H1 (cell line): Measurements from ENCODE around the gene PTCD3. TPM values are rescaled to one million over a fixed set of nuclear protein-coding genes. Genes with fewer than 3 reads are reported as not detected.
A peak's percentile ranks its signal among the peaks of the same experiment; 100 is the strongest.

Experiments
- CTCF ChIA-PET: fragments of 300-600 bp; sonication (Branson Sonifier 250); formaldehyde crosslinking; loops from one replicate; lab custom pipeline; 2021; ENCODE audit not compliant: partially characterized antibody; lab: Charles Lee
- POLR2A ChIA-PET: fragments of 300-600 bp; sonication (Branson Sonifier 250); formaldehyde crosslinking; loops from one replicate; lab custom pipeline; 2021; ENCODE audit warnings: inconsistent platforms; ENCODE audit not compliant: partially characterized antibody; lab: Charles Lee
- DNase-seq, 2 experiments: peaks; one replicate each; pipeline versions ENCODE4 v3.0.0 to v3.0.0-alpha.2; 2010 to 2022; ENCODE audit warnings: low spot score in 2 of 2, low read depth in 1 of 2, mixed read lengths in 1 of 2
- FAIRE-seq: peaks from 2 replicates; lab custom pipeline; 2011; peaks lifted over from hg19 to GRCh38; lab: Jason Lieb, UNC
- H2AFZ ChIP-seq: 2 replicates; pipeline ENCODE4 v1.8.1; 2012; ENCODE audit warnings: low read length, inconsistent platforms
- H2AK5ac ChIP-seq: 2 replicates; pipeline ENCODE4 v1.6.1; 2013; ENCODE audit warnings: low read depth, low read length
- H2BK120ac ChIP-seq: replicated peaks from 2 replicates; pipeline ENCODE3; 2013; ENCODE audit warnings: low read depth, low read length, inconsistent platforms
- H2BK12ac ChIP-seq: 2 replicates; pipeline ENCODE4 v1.6.1; 2013; ENCODE audit warnings: low read depth, low read length
- H2BK15ac ChIP-seq: 2 replicates; pipeline ENCODE4 v1.6.1; 2013; ENCODE audit warnings: low read length
- H2BK20ac ChIP-seq: 2 replicates; pipeline ENCODE4 v1.6.1; 2013; ENCODE audit warnings: low read length
- H2BK5ac ChIP-seq: 2 replicates; pipeline ENCODE4 v1.6.1; 2013; ENCODE audit warnings: low read depth, low read length
- H3K14ac ChIP-seq: 2 replicates; pipeline ENCODE4 v1.6.1; 2013; ENCODE audit warnings: inconsistent platforms; ENCODE audit not compliant: insufficient read length
- H3K18ac ChIP-seq: 2 replicates; pipeline ENCODE4 v1.6.1; 2013; ENCODE audit warnings: low read length; ENCODE audit errors: extremely low read depth
- H3K23ac ChIP-seq: 2 replicates; pipeline ENCODE4 v1.6.1; 2013; ENCODE audit warnings: inconsistent platforms; ENCODE audit not compliant: insufficient read length
- H3K23me2 ChIP-seq: 2 replicates; pipeline ENCODE4 v1.6.1; 2013; ENCODE audit warnings: low read depth, low read length
- H3K27ac ChIP-seq: 2 replicates; pipeline ENCODE4 v1.6.1; 2011; ENCODE audit warnings: low read depth, low read length, inconsistent platforms
- H3K27me3 ChIP-seq, 4 experiments: replicated peaks in 1 of 4; 1 replicate in 1 of 4; 2 replicates in 3 of 4; pipeline versions ENCODE4 v1.6.1 to v1.8.1; 2011 to 2013; ENCODE audit warnings: low read length in 3 of 4, mild to moderate bottlenecking in 3 of 4, inconsistent platforms in 2 of 4, mixed read lengths in 2 of 4, moderate library complexity in 1 of 4; ENCODE audit not compliant: control insufficient read depth in 3 of 4, insufficient read depth in 3 of 4; ENCODE audit errors: extremely low read depth in 1 of 4
- H3K36me3 ChIP-seq, 4 experiments: 2 replicates each; pipeline versions ENCODE4 v1.6.1 to v1.8.1; 2011 to 2013; ENCODE audit warnings: mild to moderate bottlenecking in 4 of 4, low read length in 3 of 4, moderate library complexity in 2 of 4, control low read depth in 1 of 4, inconsistent platforms in 1 of 4; ENCODE audit not compliant: insufficient read depth in 4 of 4, control insufficient read depth in 2 of 4
- H3K4ac ChIP-seq: replicated peaks from 2 replicates; pipeline ENCODE3; 2013; ENCODE audit warnings: low read length, low read depth, mixed read lengths, inconsistent platforms; ENCODE audit not compliant: insufficient read length
- H3K4me1 ChIP-seq, 4 experiments: replicated peaks in 1 of 4; 1 replicate in 1 of 4; 2 replicates in 3 of 4; pipeline versions ENCODE4 v1.6.1 to v1.8.1; 2011 to 2013; ENCODE audit warnings: low read length in 3 of 4, inconsistent platforms in 2 of 4, mixed read lengths in 1 of 4; ENCODE audit not compliant: insufficient read depth in 4 of 4, control insufficient read depth in 3 of 4
- H3K4me2 ChIP-seq, 2 experiments: 2 replicates each; pipeline versions ENCODE4 v1.6.1 to v1.8.1; 2011 to 2013; ENCODE audit warnings: low read depth in 2 of 2, low read length in 2 of 2, control low read depth in 1 of 2, inconsistent platforms in 1 of 2, mild to moderate bottlenecking in 1 of 2; ENCODE audit not compliant: insufficient read depth in 1 of 2
- H3K4me3 ChIP-seq, 4 experiments: fragments of 200-600, 300-600 bp in 1 of 4; sonication (generic), shearing (Covaris generic), sonication (Bioruptor Twin) in 1 of 4; 2 replicates each; pipeline versions ENCODE4 v1.5.1 to v1.8.1; 2011 to 2016; ENCODE audit warnings: low read length in 4 of 4, low read depth in 3 of 4, control low read depth in 2 of 4, inconsistent platforms in 2 of 4, mild to moderate bottlenecking in 2 of 4, mixed read lengths in 1 of 4, moderate library complexity in 1 of 4; ENCODE audit not compliant: insufficient read depth in 2 of 4; ENCODE audit errors: extremely low read depth in 1 of 4
- H3K56ac ChIP-seq: replicated peaks from 2 replicates; pipeline ENCODE3; 2013; ENCODE audit warnings: low read depth, mild to moderate bottlenecking, mixed read lengths, low read length, inconsistent platforms; ENCODE audit not compliant: insufficient read length
- H3K79me1 ChIP-seq: 2 replicates; pipeline ENCODE4 v1.6.1; 2013; ENCODE audit warnings: low read depth, low read length, control low read depth
- H3K79me2 ChIP-seq, 2 experiments: 2 replicates each; pipeline versions ENCODE4 v1.6.1 to v1.8.1; 2012 to 2013; ENCODE audit warnings: low read length in 2 of 2, mild to moderate bottlenecking in 2 of 2, inconsistent platforms in 1 of 2; ENCODE audit not compliant: insufficient read depth in 2 of 2, control insufficient read depth in 1 of 2
- H3K9ac ChIP-seq, 4 experiments: replicated peaks in 1 of 4; 1 replicate in 1 of 4; 2 replicates in 3 of 4; pipeline versions ENCODE4 v1.6.1 to v1.8.1; 2011 to 2013; ENCODE audit warnings: low read depth in 3 of 4, low read length in 3 of 4, control low read depth in 2 of 4, mild to moderate bottlenecking in 2 of 4, moderate library complexity in 2 of 4, inconsistent platforms in 1 of 4; ENCODE audit errors: extremely low read depth in 1 of 4
- H3K9me3 ChIP-seq, 2 experiments: 2 replicates each; pipeline versions ENCODE4 v1.6.1 to v1.8.1; 2012 to 2013; ENCODE audit warnings: mild to moderate bottlenecking in 2 of 2, moderate library complexity in 2 of 2, control low read depth in 1 of 2, inconsistent platforms in 1 of 2, low read depth in 1 of 2, low read length in 1 of 2, mixed read lengths in 1 of 2; ENCODE audit not compliant: insufficient read depth in 2 of 2
- H4K20me1 ChIP-seq, 2 experiments: replicated peaks in 1 of 2; 2 replicates each; pipeline versions ENCODE3 to v1.8.1; 2011 to 2013; ENCODE audit warnings: inconsistent platforms in 2 of 2, low read length in 2 of 2, mild to moderate bottlenecking in 1 of 2; ENCODE audit not compliant: insufficient read depth in 2 of 2, control insufficient read depth in 1 of 2
- H4K5ac ChIP-seq: 2 replicates; pipeline ENCODE4 v1.6.1; 2013; ENCODE audit warnings: low read length, low read depth, mixed read lengths, inconsistent platforms; ENCODE audit not compliant: insufficient read length
- H4K8ac ChIP-seq: 2 replicates; pipeline ENCODE4 v1.8.0; 2013; ENCODE audit warnings: mild to moderate bottlenecking, moderate library complexity, low read length, inconsistent platforms; ENCODE audit not compliant: insufficient read depth; ENCODE audit errors: extremely low read depth
- H4K91ac ChIP-seq: replicated peaks from 2 replicates; pipeline ENCODE3; 2013; ENCODE audit warnings: low read length, mixed read lengths, inconsistent platforms; ENCODE audit not compliant: insufficient read length
- ATF3 ChIP-seq: IDR thresholded peaks from 2 replicates; pipeline ENCODE4 v1.6.1; 2011; ENCODE audit warnings: low read depth, mild to moderate bottlenecking, low read length; ENCODE audit not compliant: insufficient read depth
- CTCF ChIP-seq, 3 experiments: IDR thresholded peaks; 1 replicate in 2 of 3; 2 replicates in 1 of 3; pipeline versions ENCODE4 v1.5.1 to v1.6.1; 2011; ENCODE audit warnings: low read length in 3 of 3, mild to moderate bottlenecking in 3 of 3, inconsistent platforms in 2 of 3, low read depth in 1 of 3, moderate library complexity in 1 of 3; ENCODE audit not compliant: insufficient read depth in 1 of 3; ENCODE audit errors: control extremely low read depth in 1 of 3
- NRF1 ChIP-seq: IDR thresholded peaks from 2 replicates; pipeline ENCODE4 v1.6.1; 2011; ENCODE audit warnings: mild to moderate bottlenecking, low read depth, low read length, improper control_type of control experiment
- RAD21 ChIP-seq, 2 experiments: IDR thresholded peaks in 1 of 2; conservative IDR thresholded peaks in 1 of 2; 2 replicates each; pipeline ENCODE4 v1.6.1; 2011; ENCODE audit warnings: low read depth in 2 of 2, low read length in 2 of 2, improper control_type of control experiment in 1 of 2, inconsistent platforms in 1 of 2, mild to moderate bottlenecking in 1 of 2, moderate library complexity in 1 of 2
- SIRT6 ChIP-seq: IDR thresholded peaks from one replicate; pipeline ENCODE4 v1.7.1; 2012; ENCODE audit warnings: low read length, inconsistent platforms
- SP1 ChIP-seq: IDR thresholded peaks from 2 replicates; pipeline ENCODE4 v1.6.1; 2011; ENCODE audit warnings: low read depth, low read length
- SP4 ChIP-seq: IDR thresholded peaks from 2 replicates; pipeline ENCODE4 v1.6.1; 2012; ENCODE audit warnings: low read length, inconsistent platforms
- TAF1 ChIP-seq: IDR thresholded peaks from 2 replicates; pipeline ENCODE4 v1.6.1; 2011; ENCODE audit warnings: mild to moderate bottlenecking, low read depth, low read length
- WGBS, 2 experiments: shearing (Covaris generic) in 1 of 2; methylation state at CpG; one replicate each; pipeline versions ENCODE4 v1.1.6 to v1.1.7; 2013 to 2015; ENCODE audit warnings: low lambda C conversion rate in 2 of 2, mixed read lengths in 2 of 2, inconsistent platforms in 1 of 2, low coverage in 1 of 2, missing lambda C conversion rate in 1 of 2; ENCODE audit not compliant: insufficient replicate concordance in 2 of 2, insufficient coverage in 1 of 2, insufficient read length in 1 of 2; ENCODE audit errors: extremely low coverage in 1 of 2, missing lambda C conversion rate in 1 of 2; 5-methylcytosine and 5-hydroxymethylcytosine counted together
- polyA plus RNA-seq, 7 experiments: library from polyadenylated mRNA; depleted of rRNA in 3 of 7; stranded (reverse) in 5 of 7; unstranded in 2 of 7; fragments of >200 nt in 5 of 7; fragments of 200-250 nt in 2 of 7; gene quantifications; 1 replicate in 5 of 7; 2 replicates in 1 of 7; 4 replicates in 1 of 7; pipeline versions ENCODE4 v1.2.1 to v1.2.3, GENCODE V29; 2011 to 2013; ENCODE audit warnings: missing spikeins in 2 of 7, mixed read lengths in 2 of 7
- total RNA-seq: library from RNA; stranded (reverse); fragmentation: NEBNext Ultra II Directional; extraction: Animal tissue kit (Norgen Biotek cat#: 25700); gene quantifications from 2 replicates; pipeline ENCODE4 v1.2.1, GENCODE V29; 2021

Gene PTCD3
- total and polyA plus RNA-seq, 2 of the 8 experiments (the other 6 are each of a cell fraction or from before 2014, with no cell fraction given), result 64.3 to 192 TPM

- DNase-seq (no peak), FAIRE-seq (no peak)
- WGBS, 2 experiments, result 88% methylated on average over 14 of the region's 14 CpGs; no CpG with 5 or more reads in 1 of the 2 experiments
- peaks cover 3 to 4% of the 10 kb centered on the region in 2 experiments for H4K20me1 ChIP-seq
- H2AK5ac ChIP-seq, result no peak overlapping the region
- no peak overlapping the region for H2BK120ac ChIP-seq
- H2BK12ac ChIP-seq, result no peak overlapping the region
- no peak overlapping the region for H3K23ac ChIP-seq
- ChIA-PET POLR2A (interaction anchor here (0.7 to 2.6 kb wide), 4 partner anchors 18 to 320 kb away, joined by 3 to 16 read pairs (median 5); partner anchors contain the start of genes POLR1A and PTCD3), CTCF (interaction anchor here (0.6 to 4.0 kb wide), 24 partner anchors 8 to 734 kb away, joined by 3 to 27 read pairs (median 5); partner anchors contain the start of genes POLR1A and PTCD3)
- H2AFZ ChIP-seq, result no peak overlapping the region
- H3K23me2 ChIP-seq, result no peaks in the 10 kb centered on the region
- no peak overlapping the region for H3K4me3 ChIP-seq
- no peaks in the 10 kb centered on the region for H3K79me2 ChIP-seq
- no peak overlapping the region for H3K27ac ChIP-seq
- H3K4me1 ChIP-seq, result no peaks in the 10 kb centered on the region
- no peak overlapping the region for H2BK20ac ChIP-seq
- no peak overlapping the region for H4K91ac ChIP-seq
- H2BK15ac ChIP-seq, result no peak overlapping the region
- H3K18ac ChIP-seq, result no peak overlapping the region
- no peak overlapping the region for H3K56ac ChIP-seq
- H3K27me3 ChIP-seq, result no peaks in the 10 kb centered on the region
- no peak overlapping the region for H3K14ac ChIP-seq
- H3K4ac ChIP-seq, result no peak overlapping the region
- H3K4me2 ChIP-seq, result no peak overlapping the region
- no peak overlapping the region for H4K8ac ChIP-seq
- H2BK5ac ChIP-seq, result no peak overlapping the region
- no peaks in the 10 kb centered on the region for H3K79me1 ChIP-seq
- H4K5ac ChIP-seq, result no peak overlapping the region
- H3K9ac ChIP-seq, result no peak overlapping the region
- peaks cover 11 to 57% (median 34%) of the 10 kb centered on the region in 4 experiments; a peak in 7 of 8 replicates for H3K36me3 ChIP-seq
- H3K9me3 ChIP-seq, result no peaks in the 10 kb centered on the region
- TF ChIP-seq SP4 (no peak), TAF1 (no peak), SP1 (no peak), NRF1 (no peak), SIRT6 (no peak), ATF3 (no peak), RAD21 (IDR thresholded peaks at IDR 0.05 in 1 of 2, conservative IDR thresholded peaks at IDR 0.05 in 1 of 2; ENCODE audit: low read depth in 2 of 2, low read length in 2 of 2) (peak in 1 of 2 experiments; percentile 29; a peak in 1 of 4 replicates), CTCF (IDR thresholded peaks at IDR 0.05; ENCODE audit: control extremely low read depth in 1 of 3, insufficient read depth in 1 of 3, low read depth in 1 of 3, low read length in 3 of 3) (peak; percentile 28 to 46 (median 38))
Measured at GRCh38 chr2:86087936-86088850, 17.8 kb upstream of the PTCD3 start.
